GM04503 (cell line): ENCODE measurements around the gene PDIA5.

Experiments used
- DNase-seq: peaks from one replicate; pipeline ENCODE4 v3.0.0-alpha.2; 2012; ENCODE audit warnings: low read depth

The PDIA5 gene

GRCh38 chr3:123042413-123042812 is 24.4 kb upstream of the PDIA5 start:
- no peak for DNase-seq

- DNase-seq: no peak
These were observed 21.7 kb upstream of the PDIA5 start for GRCh38 chr3:123044981-123045763.

- DNase-seq: peak; percentile 21
These were observed 20.4 kb upstream of the PDIA5 start for GRCh38 chr3:123046262-123047061.

- DNase-seq: no peak
These were observed 19.8 kb upstream of the PDIA5 start for GRCh38 chr3:123047062-123047319.

GRCh38 chr3:123048480-123049237 is 18.2 kb upstream of the PDIA5 start:
- DNase-seq: no peak

- no peak for DNase-seq
These were observed 16.2 kb upstream of the PDIA5 start for GRCh38 chr3:123050666-123051065.

GRCh38 chr3:123053107-123053506 is 13.7 kb upstream of the PDIA5 start:
- DNase-seq: no peak

- DNase-seq: no peak
These were observed 12.6 kb upstream of the PDIA5 start for GRCh38 chr3:123054109-123054778.

- DNase-seq: no peak
These were observed 11.9 kb upstream of the PDIA5 start for GRCh38 chr3:123054931-123055330.

- DNase-seq: no peak
These were observed 11.5 kb upstream of the PDIA5 start for GRCh38 chr3:123055352-123055751.

GRCh38 chr3:123058505-123058904 is 8.3 kb upstream of the PDIA5 start:
- no peak for DNase-seq

GRCh38 chr3:123060054-123060453 is 6.8 kb upstream of the PDIA5 start:
- DNase-seq: no peak

- DNase-seq: no peak
These were observed 5.0 kb upstream of the PDIA5 start for GRCh38 chr3:123061856-123062255.

- no peak for DNase-seq
These were observed 3.8 kb upstream of the PDIA5 start for GRCh38 chr3:123063034-123063433.

GRCh38 chr3:123064506-123064905 is 2.3 kb upstream of the PDIA5 start:
- no peak for DNase-seq

GRCh38 chr3:123064914-123065313 is 1.9 kb upstream of the PDIA5 start:
- DNase-seq: no peak

GRCh38 chr3:123066599-123066895 is 278 bp upstream of the PDIA5 start:
- DNase-seq: no peak

GRCh38 chr3:123067689-123068600 is 1.1 kb downstream of the PDIA5 start:
- no peak for DNase-seq

- no peak for DNase-seq
These were observed 2.0 kb downstream of the PDIA5 start for GRCh38 chr3:123068601-123069381.

- no peak for DNase-seq
These were observed 3.7 kb downstream of the PDIA5 start for GRCh38 chr3:123070510-123070909.

- DNase-seq: no peak
These were observed 4.3 kb downstream of the PDIA5 start for GRCh38 chr3:123071146-123071545.
